ENCODE measurements around the gene ADAMTS14.

The ADAMTS14 gene

DNA sequence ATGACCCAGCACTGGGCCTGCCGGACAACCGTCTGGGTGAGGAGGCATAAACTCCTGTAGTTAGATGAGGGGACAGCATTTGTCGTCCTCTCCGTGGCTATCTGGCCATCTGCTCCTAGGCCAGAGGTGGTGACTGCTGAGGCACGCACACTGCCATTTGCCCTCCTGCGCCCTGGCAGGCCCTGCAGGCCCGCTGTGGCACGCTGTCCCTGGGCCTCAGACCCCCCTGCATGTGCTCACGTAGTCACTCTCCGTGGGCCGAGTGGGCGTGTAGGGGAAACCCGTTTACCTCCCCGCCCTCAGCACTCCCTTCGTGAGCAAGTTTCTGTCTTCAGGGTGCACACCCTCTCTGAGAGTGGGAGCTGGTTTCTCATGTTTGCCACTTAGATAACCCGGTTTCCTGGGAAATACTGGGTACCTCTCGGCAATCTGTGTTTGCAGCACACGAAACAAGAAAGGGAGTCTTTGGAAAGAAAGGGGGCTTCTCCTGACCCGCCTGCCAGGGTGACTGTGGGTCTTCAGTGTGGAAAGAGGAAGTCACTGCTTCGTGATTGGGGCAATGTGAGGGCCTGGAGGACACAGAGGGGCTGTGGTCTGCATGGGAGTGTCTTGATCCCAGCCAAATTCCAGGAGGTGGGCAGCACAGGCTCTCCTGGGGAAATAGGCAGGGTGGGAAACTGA lies 10.8 kb downstream of the ADAMTS14 start:
- H3F3A ChIP-seq (ENCODE audit: insufficient read depth, low read length) = no peaks in the 10 kb centered on the region
- no peaks in the 10 kb centered on the region for H3K79me2 ChIP-seq (ENCODE audit: low read length)
- H3K27ac ChIP-seq (ENCODE audit: low read length) = no peak overlapping the region
- no peaks in the 10 kb centered on the region for H3K9me3 ChIP-seq (replicated peaks; ENCODE audit: insufficient read depth, low read length)
- no peak overlapping the region for H3K4me2 ChIP-seq (ENCODE audit: low read depth, low read length)
- no peak for DNase-seq
- no peak for TF ChIP-seq EZH2phosphoT487 (IDR thresholded peaks at IDR 0.05; ENCODE audit: low read length)
- TF ChIP-seq EZH2 (optimal IDR thresholded peaks at IDR 0.05; ENCODE audit: low read depth, low read length) = no peak
- TF ChIP-seq CTCF (IDR thresholded peaks at IDR 0.05; ENCODE audit: low read length) = no peak
- H2AFZ ChIP-seq (ENCODE audit: low read length) = no peak overlapping the region
- no peaks in the 10 kb centered on the region for H3K36me3 ChIP-seq (replicated peaks; ENCODE audit: insufficient read depth, low read length)
- no peak overlapping the region for H3K4me3 ChIP-seq (ENCODE audit: low read length)
- no peak overlapping the region for H3K9ac ChIP-seq (ENCODE audit: low read length)
- no peaks in the 10 kb centered on the region for H3K9me2 ChIP-seq (replicated peaks; ENCODE audit: insufficient read depth, low read length)
- H4K20me1 ChIP-seq (ENCODE audit: insufficient read depth, low read length) = no peaks in the 10 kb centered on the region
- H3K4me1 ChIP-seq (ENCODE audit: low read length) = no peaks in the 10 kb centered on the region
- H3K27me3 ChIP-seq (replicated peaks; ENCODE audit: insufficient read depth, low read length) = no peaks in the 10 kb centered on the region

GRCh38 chr10:70683601-70683934 lies 11.3 kb downstream of the ADAMTS14 start:
- H3K9me3 ChIP-seq (replicated peaks; ENCODE audit: insufficient read depth, low read length) = no peaks in the 10 kb centered on the region
- no peak overlapping the region for H3K4me3 ChIP-seq (ENCODE audit: low read length)
- H3K9me2 ChIP-seq (replicated peaks; ENCODE audit: insufficient read depth, low read length) = no peaks in the 10 kb centered on the region
- H3K4me2 ChIP-seq (ENCODE audit: low read depth, low read length) = no peak overlapping the region
- H3K27ac ChIP-seq (ENCODE audit: low read length) = no peak overlapping the region
- no peaks in the 10 kb centered on the region for H4K20me1 ChIP-seq (ENCODE audit: insufficient read depth, low read length)
- DNase-seq = no peak
- no peak overlapping the region for H3K9ac ChIP-seq (ENCODE audit: low read length)
- H3K27me3 ChIP-seq (replicated peaks; ENCODE audit: insufficient read depth, low read length) = no peaks in the 10 kb centered on the region
- TF ChIP-seq CTCF (IDR thresholded peaks at IDR 0.05; ENCODE audit: low read length) = no peak
- H3K79me2 ChIP-seq (ENCODE audit: low read length) = no peaks in the 10 kb centered on the region
- H3K4me1 ChIP-seq (ENCODE audit: low read length) = no peaks in the 10 kb centered on the region
- H3F3A ChIP-seq (ENCODE audit: insufficient read depth, low read length) = no peaks in the 10 kb centered on the region
- no peak overlapping the region for H2AFZ ChIP-seq (ENCODE audit: low read length)
- no peaks in the 10 kb centered on the region for H3K36me3 ChIP-seq (replicated peaks; ENCODE audit: insufficient read depth, low read length)

DNA sequence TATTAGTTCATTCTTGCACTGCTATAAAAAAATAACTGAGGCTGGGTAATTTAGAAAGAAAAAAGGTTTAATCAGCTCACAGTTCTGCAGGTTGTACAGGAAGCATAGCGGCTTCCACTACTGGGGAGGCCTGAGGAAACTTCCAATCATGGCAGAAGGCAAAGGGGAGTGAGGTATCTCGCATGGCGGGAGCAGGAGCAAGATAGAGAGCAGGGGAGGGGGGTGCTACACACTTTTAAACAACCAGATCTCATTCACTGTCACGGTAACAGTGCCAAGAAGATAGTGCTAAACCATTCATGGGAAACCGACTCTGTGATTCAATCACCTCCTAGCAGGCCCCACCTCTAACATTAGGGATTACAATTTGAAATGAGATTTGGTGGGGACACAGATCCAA lies 11.6 kb downstream of the ADAMTS14 start:
- H2AFZ ChIP-seq (ENCODE audit: low read length) = no peak overlapping the region
- no peak for DNase-seq
- H3K9ac ChIP-seq (ENCODE audit: low read length) = no peak overlapping the region
- no peak overlapping the region for H3K4me2 ChIP-seq (ENCODE audit: low read depth, low read length)
- H3K27me3 ChIP-seq (replicated peaks; ENCODE audit: insufficient read depth, low read length) = no peaks in the 10 kb centered on the region
- no peaks in the 10 kb centered on the region for H3K36me3 ChIP-seq (replicated peaks; ENCODE audit: insufficient read depth, low read length)
- no peak for TF ChIP-seq EZH2phosphoT487 (IDR thresholded peaks at IDR 0.05; ENCODE audit: low read length)
- no peak for TF ChIP-seq CTCF (IDR thresholded peaks at IDR 0.05; ENCODE audit: low read length)
- no peak for TF ChIP-seq EZH2 (optimal IDR thresholded peaks at IDR 0.05; ENCODE audit: low read depth, low read length)
- no peaks in the 10 kb centered on the region for H3K9me2 ChIP-seq (replicated peaks; ENCODE audit: insufficient read depth, low read length)
- no peak overlapping the region for H3K27ac ChIP-seq (ENCODE audit: low read length)
- H3K4me3 ChIP-seq (ENCODE audit: low read length) = no peak overlapping the region
- no peaks in the 10 kb centered on the region for H3F3A ChIP-seq (ENCODE audit: insufficient read depth, low read length)
- no peaks in the 10 kb centered on the region for H3K79me2 ChIP-seq (ENCODE audit: low read length)
- H3K4me1 ChIP-seq (ENCODE audit: low read length) = no peaks in the 10 kb centered on the region
- no peaks in the 10 kb centered on the region for H3K9me3 ChIP-seq (replicated peaks; ENCODE audit: insufficient read depth, low read length)
- H4K20me1 ChIP-seq (ENCODE audit: insufficient read depth, low read length) = no peaks in the 10 kb centered on the region
